Measurements from ENCODE around the gene SIN3A.

- no peak for TF ChIP-seq CTCF (IDR thresholded peaks at IDR 0.05)
- TF ChIP-seq POLR2A (IDR thresholded peaks at IDR 0.05): no peak
- TF ChIP-seq POLR2AphosphoS5 (IDR thresholded peaks at IDR 0.05; ENCODE audit: insufficient read depth in 1 of 2, low read depth in 1 of 2): no peak
These were observed 116.2 kb downstream of the SIN3A start for GRCh38 chr15:75335313-75335704.

Data from vagina (tissue), 2 donors.